Breast epithelium (tissue), 3 donors: ENCODE data around the gene ANKRD42.

Experiments
- CTCF ChIP-seq, 3 donors: fragments of 450-650 bp; IDR thresholded peaks; one replicate each; pipeline ENCODE4 v1.5.1; 2016 to 2017; ENCODE audit warnings: antibody characterized with exemption in 3 of 3, mild to moderate bottlenecking in 3 of 3, moderate library complexity in 3 of 3
- POLR2A ChIP-seq: fragments of 450-650 bp; IDR thresholded peaks from one replicate; pipeline ENCODE4 v1.6.1; 2016; ENCODE audit warnings: antibody characterized with exemption, mild to moderate bottlenecking, moderate library complexity
- POLR2AphosphoS5 ChIP-seq, 3 donors: sonication (generic); formaldehyde crosslinking; IDR thresholded peaks; one replicate each; pipeline ENCODE4 v1.6.1; 2017; ENCODE audit warnings: antibody characterized with exemption in 3 of 3

GRCh38 chr11:83294208-83294607, 100.7 kb downstream of the ANKRD42 start:
- TF ChIP-seq POLR2AphosphoS5 (IDR thresholded peaks at IDR 0.05) (no peak), POLR2A (no peak), CTCF (IDR thresholded peaks at IDR 0.05) (no peak)
